Measurements from ENCODE around the gene GET4.

Gene GET4

DNA sequence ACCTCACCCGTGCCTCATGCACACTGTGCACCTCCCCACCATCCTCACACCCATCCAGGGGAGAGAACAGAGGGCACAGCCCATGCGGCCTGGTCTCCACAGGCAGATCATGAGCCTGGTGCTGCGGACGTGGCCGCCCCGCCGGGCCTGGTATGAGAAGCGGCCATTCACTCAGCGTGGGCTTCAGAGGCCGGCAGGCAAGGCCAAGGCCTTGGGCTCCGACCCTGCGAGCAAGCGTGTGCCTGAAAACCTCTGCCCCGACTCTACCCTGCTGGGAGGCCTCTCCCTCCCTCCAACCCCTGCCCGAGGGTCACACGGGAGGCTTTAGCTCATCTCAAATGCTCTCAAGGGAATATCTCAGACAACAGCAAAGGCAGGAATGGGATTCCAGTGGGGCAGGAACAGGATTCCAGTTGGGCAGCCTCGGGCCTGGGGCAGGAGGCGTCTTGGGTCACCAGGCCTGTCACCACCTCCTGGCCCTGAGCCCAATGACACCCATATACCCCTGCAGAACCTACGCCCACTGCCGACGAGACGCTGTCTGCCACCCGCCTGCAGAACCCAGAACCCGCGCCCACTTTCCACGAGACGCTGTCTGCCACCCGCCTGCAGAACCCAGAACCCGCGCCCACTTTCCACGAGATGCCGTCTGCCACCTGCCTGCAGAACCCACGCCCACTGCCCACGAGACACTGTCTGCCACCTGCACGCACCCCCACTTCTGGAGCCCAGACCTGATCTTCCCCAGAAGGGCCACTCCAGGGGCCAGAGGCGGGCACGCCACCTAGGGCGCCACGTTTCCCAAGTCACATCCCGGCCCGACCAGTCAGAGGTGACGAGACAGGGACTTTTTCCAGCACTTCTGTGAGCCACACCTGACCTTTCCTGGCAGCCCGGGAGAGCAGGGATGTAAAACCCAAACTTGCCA lies 39.2 kb downstream of the GET4 start:
- no peak for TF ChIP-seq CTCF (IDR thresholded peaks at IDR 0.05)

DNA sequence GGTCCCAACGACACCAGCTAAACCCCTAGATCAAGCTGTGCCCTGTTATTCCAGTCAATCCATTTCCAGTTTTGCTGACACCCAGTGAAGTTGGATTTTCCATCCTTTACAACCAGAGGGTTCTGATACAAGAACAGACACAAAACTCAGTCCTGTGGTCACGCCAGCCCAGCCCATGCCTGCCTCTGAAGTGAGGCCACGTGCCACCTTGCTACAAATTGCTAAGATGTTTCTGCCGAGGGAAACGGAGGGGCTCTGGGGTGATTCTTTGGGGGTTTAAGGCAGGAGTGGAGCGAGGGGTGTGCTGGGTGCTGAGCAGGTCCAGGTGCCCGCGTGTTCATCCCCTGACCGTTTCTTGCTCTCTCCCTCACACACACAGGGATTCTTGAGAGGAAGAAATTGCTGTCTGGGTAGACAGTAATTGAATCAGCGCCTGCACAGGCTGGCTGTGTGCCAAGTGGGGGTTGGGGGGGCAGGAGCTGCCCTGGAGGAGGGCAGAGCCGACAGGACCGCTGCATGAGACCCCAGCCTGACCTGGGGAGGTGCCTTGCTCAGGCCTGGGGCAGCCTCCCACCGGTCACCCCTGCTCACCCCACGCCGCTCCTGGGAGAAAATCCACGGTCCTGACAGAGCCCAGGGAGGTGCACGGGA lies 40.1 kb downstream of the GET4 start:
- TF ChIP-seq CTCF (IDR thresholded peaks at IDR 0.05): no peak

DNA sequence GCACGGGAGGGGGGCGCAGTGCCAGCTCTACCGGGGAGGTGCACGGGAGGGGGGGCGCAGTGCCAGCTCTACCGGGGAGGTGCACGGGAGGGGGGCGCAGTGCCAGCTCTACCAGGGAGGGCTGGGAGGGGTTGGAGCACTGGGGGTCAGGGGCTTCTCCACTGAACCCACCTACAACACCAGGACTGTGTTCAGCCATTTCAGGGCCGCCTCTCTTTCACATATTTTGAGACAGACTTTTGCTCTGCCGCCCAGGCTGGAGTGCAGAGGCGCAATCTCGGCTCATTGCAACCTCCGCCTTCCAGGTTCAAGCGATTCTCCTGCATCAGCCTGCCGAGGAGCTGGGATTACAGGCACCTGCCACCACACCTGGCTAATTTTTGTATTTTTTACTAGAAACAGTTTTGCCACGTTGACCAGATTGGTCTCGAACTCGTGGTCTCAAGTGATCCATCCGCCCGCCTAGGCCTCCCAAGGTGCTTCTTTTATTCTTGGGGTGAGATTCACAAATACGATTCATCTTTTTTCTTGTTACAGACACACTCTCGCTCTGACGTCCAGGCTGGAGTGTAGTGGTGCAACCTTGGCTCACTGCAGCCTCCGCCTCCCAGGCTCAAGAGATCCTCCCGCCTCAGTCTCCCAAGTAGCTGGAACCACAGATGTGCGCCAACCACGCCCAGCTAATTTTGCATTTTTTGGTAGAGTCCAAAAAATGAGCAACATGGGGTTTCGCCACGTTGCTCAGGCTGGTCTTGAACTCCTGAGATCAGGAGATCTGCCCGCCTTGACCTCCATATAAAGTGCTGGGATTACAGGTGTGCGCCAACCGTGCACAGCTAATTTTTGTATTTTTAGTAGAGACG lies 41.1 kb downstream of the GET4 start:
- no peak for TF ChIP-seq CTCF (IDR thresholded peaks at IDR 0.05)

DNA sequence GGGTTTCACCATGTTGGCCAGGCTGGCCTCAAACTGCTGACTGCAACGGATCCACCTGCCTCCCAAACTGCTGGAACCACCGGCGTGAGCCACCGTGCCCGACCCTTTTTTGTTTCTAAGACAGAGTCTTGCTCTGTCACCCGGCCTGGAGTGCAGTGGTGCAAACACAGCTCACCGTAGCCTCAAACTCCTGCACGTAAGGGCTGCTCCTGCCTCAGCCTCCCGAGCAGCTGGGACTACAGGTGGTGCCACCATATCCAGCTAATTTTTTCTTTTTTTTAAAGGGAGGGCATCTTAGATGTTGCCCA lies 41.7 kb downstream of the GET4 start:
- TF ChIP-seq CTCF (IDR thresholded peaks at IDR 0.05): no peak

DNA sequence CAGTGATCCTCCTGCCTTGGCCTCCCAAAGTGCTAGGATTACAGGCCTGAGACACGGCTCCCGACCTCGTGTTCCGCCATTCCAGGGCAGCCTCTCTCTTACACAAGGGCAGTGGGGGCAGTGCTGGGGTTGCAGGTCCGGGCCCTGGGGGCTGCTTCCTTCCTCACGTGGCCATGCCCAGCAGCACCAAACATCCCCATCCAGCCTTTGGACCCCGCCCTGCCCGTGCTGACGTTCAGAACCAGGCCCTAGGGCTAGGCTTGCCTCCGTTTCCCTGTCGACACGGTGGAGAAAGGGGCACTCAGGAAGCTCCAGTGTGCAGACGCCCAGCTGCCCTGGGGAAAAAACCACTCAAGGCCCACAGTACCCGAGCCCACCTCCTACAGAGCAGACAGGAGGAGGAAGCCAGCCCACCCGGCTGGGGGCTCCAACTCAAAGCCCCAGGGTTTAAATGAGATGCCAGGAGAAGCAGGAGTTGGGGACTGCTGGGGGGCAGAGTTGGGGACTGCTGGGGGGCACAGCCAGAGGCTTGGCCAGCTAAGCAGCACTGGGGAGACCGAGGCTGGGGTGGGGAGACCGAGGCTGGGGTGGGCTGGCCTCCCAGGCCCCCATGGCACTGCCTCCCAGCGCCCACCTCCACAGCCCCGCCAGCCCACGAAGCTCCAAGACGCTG lies 42.2 kb downstream of the GET4 start:
- TF ChIP-seq CTCF (IDR thresholded peaks at IDR 0.05): no peak

GRCh38 chr7:919114-919442 lies 42.7 kb downstream of the GET4 start:
- no peak for TF ChIP-seq CTCF (IDR thresholded peaks at IDR 0.05)

DNA sequence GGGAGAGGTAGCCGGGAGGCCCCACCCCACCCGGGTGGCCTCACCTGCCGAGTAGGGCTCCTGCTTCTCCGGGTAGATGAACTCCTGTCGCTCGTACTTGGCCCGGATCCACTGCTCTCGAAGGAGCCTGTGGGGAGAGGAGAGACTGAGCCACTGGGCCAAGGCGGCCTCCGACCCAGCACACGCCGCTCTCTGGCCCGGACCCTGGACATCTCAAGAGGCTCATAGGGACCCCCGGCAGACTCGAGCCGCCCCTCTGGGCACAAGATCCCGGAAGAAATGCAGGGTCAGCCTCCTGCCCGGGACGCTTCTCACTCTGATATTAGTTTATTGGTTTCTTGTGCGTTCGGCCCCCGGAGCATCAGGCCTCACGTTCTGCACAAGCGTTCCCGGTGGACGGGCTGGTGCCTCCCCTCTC lies 43.6 kb downstream of the GET4 start:
- no peak for TF ChIP-seq CTCF (IDR thresholded peaks at IDR 0.05)

All from LNCAP (cell line).